Hepatocyte (in vitro differentiated cells): Measurements from ENCODE around the gene ALDH5A1. TPM values are rescaled to one million over a fixed set of nuclear protein-coding genes. Genes with fewer than 3 reads are reported as not detected.

Experiments
- DNase-seq: peaks from one replicate; pipeline ENCODE4 v3.0.0-alpha.2; 2016; ENCODE audit warnings: low spot score
- H2AFZ ChIP-seq: fragments of 200-600 bp; sonication (generic); 2 replicates; pipeline ENCODE4 v1.6.0; 2016; ENCODE audit warnings: antibody characterized with exemption, mild to moderate bottlenecking
- H3K27ac ChIP-seq: fragments of 200-600 bp; sonication (generic); 2 replicates; pipeline ENCODE4 v1.5.1; 2016; ENCODE audit warnings: mild to moderate bottlenecking
- H3K27me3 ChIP-seq: fragments of 200-600 bp; sonication (generic); 2 replicates; pipeline ENCODE4 v1.6.1; 2016
- H3K36me3 ChIP-seq: fragments of 200-600 bp; sonication (generic); replicated peaks from 2 replicates; pipeline ENCODE4 v1.5.1; 2016; ENCODE audit warnings: low read depth; ENCODE audit not compliant: insufficient read depth
- H3K4me1 ChIP-seq: fragments of 200-600 bp; sonication (generic); 2 replicates; pipeline ENCODE4 v1.5.1; 2016; ENCODE audit warnings: mild to moderate bottlenecking, moderate library complexity; ENCODE audit not compliant: insufficient read depth
- H3K4me2 ChIP-seq: fragments of 200-600 bp; sonication (generic); 2 replicates; pipeline ENCODE4 v1.6.0; 2016
- H3K4me3 ChIP-seq: fragments of 200-600 bp; sonication (generic); 2 replicates; pipeline ENCODE4 v1.5.1; 2016; ENCODE audit warnings: mild to moderate bottlenecking
- H3K79me2 ChIP-seq: fragments of 200-600 bp; sonication (generic); 2 replicates; pipeline ENCODE4 v1.6.0; 2017; ENCODE audit warnings: mild to moderate bottlenecking
- H3K9me2 ChIP-seq: fragments of 200-600 bp; sonication (generic); replicated peaks from 2 replicates; pipeline ENCODE4 v1.6.0; 2017; ENCODE audit warnings: mild to moderate bottlenecking; ENCODE audit not compliant: insufficient read depth
- H3K9me3 ChIP-seq: fragments of 200-600 bp; sonication (generic); 2 replicates; pipeline ENCODE4 v1.5.1; 2016; ENCODE audit warnings: low read depth, mild to moderate bottlenecking
- H4K20me1 ChIP-seq: fragments of 200-600 bp; sonication (generic); 2 replicates; pipeline ENCODE4 v1.6.0; 2016; ENCODE audit warnings: mild to moderate bottlenecking; ENCODE audit not compliant: insufficient read depth, poor library complexity, severe bottlenecking
- CTCF ChIP-seq: fragments of 200-600 bp; sonication (generic); IDR thresholded peaks from 2 replicates; pipeline ENCODE4 v1.5.1; 2016; ENCODE audit warnings: antibody characterized with exemption, mild to moderate bottlenecking; ENCODE audit not compliant: poor library complexity
- EZH2 ChIP-seq: fragments of 200-600 bp; sonication (generic); IDR thresholded peaks from 2 replicates; pipeline ENCODE4 v1.6.1; 2016; ENCODE audit warnings: antibody characterized with exemption, mild to moderate bottlenecking, borderline replicate concordance
- EZH2phosphoT487 ChIP-seq: fragments of 200-600 bp; sonication (generic); IDR thresholded peaks from one replicate; pipeline ENCODE4 v1.6.1; 2018; ENCODE audit warnings: antibody characterized with exemption, mild to moderate bottlenecking, low read depth, moderate library complexity; ENCODE audit not compliant: unreplicated experiment, severe bottlenecking
- WGBS: methylation state at CpG from one replicate; pipeline ENCODE4 v1.1.6; 2016; ENCODE audit warnings: low lambda C conversion rate; ENCODE audit errors: missing lambda C conversion rate; 5-methylcytosine and 5-hydroxymethylcytosine counted together
- polyA plus RNA-seq: library from polyadenylated mRNA; unstranded; fragments of >200 nt; fragmentation: Nextera tagmentation; extraction: Ambion mirVana; gene quantifications from 2 replicates; pipeline ENCODE4 v1.2.1, GENCODE V29; 2016
- total RNA-seq: library from RNA; depleted of rRNA; stranded (reverse); fragments of >200 nt; gene quantifications from 2 replicates; pipeline ENCODE4 v1.2.3, GENCODE V29; 2014

Gene ALDH5A1
- total and polyA plus RNA-seq, 2 experiments from 2014 or later, result 12.3 to 16.8 TPM

DNA sequence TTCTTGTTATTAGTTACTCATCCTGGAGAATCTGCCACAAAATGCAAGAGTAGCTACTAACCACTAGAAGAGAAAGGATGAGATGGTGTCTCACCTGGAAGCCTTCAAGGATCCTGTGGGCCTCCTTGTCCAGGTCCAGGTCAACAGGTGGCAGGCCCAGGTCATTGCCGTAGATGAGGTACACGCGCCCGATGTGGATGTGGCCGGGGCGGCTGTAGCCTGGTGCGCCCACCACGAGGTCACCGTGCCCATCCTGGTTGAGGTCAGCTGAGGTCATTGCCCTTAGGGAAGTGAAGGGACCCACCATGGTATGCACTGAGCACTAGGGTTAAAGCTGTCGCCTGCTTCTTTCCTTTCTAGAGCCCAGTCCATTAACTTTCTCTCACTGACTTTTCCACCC lies 40.8 kb upstream of the ALDH5A1 start:
- DNase-seq, result no peak
- Histone ChIP-seq H3K79me2 (no peaks in the 10 kb centered on the region), H2AFZ (no peak overlapping the region), H3K4me2 (no peak overlapping the region), H3K4me1 (no peaks in the 10 kb centered on the region), H3K9me2 (no peaks in the 10 kb centered on the region), H3K9me3 (no peaks in the 10 kb centered on the region), H3K27me3 (no peaks in the 10 kb centered on the region), H4K20me1 (no peaks in the 10 kb centered on the region), H3K36me3 (no peaks in the 10 kb centered on the region), H3K27ac (no peak overlapping the region), H3K4me3 (no peak overlapping the region)
- no peak for TF ChIP-seq EZH2phosphoT487
- no peak for TF ChIP-seq CTCF
- 98% methylated on average over 10 of the region's 10 CpGs for WGBS

- no peak overlapping the region for H3K27ac ChIP-seq
- no peaks in the 10 kb centered on the region for H3K9me2 ChIP-seq
- no peaks in the 10 kb centered on the region for H4K20me1 ChIP-seq
- no peak overlapping the region for H2AFZ ChIP-seq
- no peaks in the 10 kb centered on the region for H3K27me3 ChIP-seq
- no peak overlapping the region for H3K4me2 ChIP-seq
- no peak for TF ChIP-seq CTCF
- no peaks in the 10 kb centered on the region for H3K9me3 ChIP-seq
- H3K79me2 ChIP-seq, result no peaks in the 10 kb centered on the region
- H3K4me1 ChIP-seq, result no peaks in the 10 kb centered on the region
- no peaks in the 10 kb centered on the region for H3K36me3 ChIP-seq
- H3K4me3 ChIP-seq, result no peak overlapping the region
- no peak for DNase-seq
- 91% methylated on average over 5 of the region's 5 CpGs for WGBS
Measured at GRCh38 chr6:24454452-24454851, 40.3 kb upstream of the ALDH5A1 start.

DNA sequence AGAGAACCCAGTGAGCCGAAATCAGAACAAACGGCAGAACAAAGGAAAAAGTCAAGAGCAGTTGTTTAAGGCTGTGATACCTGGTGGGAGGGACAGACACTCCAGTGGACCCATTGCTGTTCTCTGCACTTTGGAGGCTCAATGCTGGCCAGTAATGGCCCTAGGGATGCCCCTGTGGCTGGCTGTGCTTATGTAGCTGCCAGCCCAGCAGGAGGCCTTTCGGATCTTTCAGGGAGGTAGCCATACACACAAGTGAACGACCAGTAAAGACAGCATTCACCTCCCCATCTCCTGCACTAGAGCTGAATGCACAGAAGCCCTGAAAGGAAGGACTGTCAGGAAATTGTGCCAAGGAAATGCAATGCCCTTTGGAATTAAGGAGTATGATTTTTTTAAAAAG lies 39.7 kb upstream of the ALDH5A1 start:
- no peaks in the 10 kb centered on the region for H3K9me3 ChIP-seq
- H4K20me1 ChIP-seq, result no peaks in the 10 kb centered on the region
- no peaks in the 10 kb centered on the region for H3K27me3 ChIP-seq
- 93% methylated on average over 4 of the region's 4 CpGs for WGBS
- no peak overlapping the region for H3K27ac ChIP-seq
- TF ChIP-seq EZH2 (no peak), CTCF (no peak), EZH2phosphoT487 (no peak)
- H3K36me3 ChIP-seq, result no peaks in the 10 kb centered on the region
- H3K9me2 ChIP-seq, result no peaks in the 10 kb centered on the region
- no peak overlapping the region for H3K4me3 ChIP-seq
- no peaks in the 10 kb centered on the region for H3K79me2 ChIP-seq
- H3K4me1 ChIP-seq, result no peaks in the 10 kb centered on the region
- no peak for DNase-seq
- H3K4me2 ChIP-seq, result no peak overlapping the region
- no peak overlapping the region for H2AFZ ChIP-seq

DNA sequence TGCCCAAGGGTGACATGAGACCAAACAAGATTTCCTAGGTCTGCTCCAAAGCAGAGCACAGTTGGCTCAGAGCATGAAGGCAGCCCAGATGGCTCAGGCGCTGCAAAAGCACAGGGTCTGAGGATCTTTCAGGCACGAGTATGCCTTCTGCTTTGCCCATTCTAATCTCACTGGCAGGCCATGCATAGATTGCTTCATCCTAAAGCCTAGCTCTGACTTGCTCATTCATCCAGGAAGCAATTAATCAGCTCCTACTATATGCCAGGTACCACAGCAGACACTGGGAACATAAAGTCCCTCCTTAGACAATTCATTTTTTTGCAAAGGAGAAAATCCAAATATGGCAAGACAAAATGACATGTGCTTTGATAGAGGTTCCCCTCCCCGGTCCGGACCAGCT lies 36.6 kb upstream of the ALDH5A1 start:
- no peak for DNase-seq
- Histone ChIP-seq H2AFZ (no peak overlapping the region), H3K9me3 (no peaks in the 10 kb centered on the region), H3K4me2 (no peak overlapping the region), H3K9me2 (no peaks in the 10 kb centered on the region), H4K20me1 (no peaks in the 10 kb centered on the region), H3K4me1 (no peaks in the 10 kb centered on the region), H3K27me3 (no peaks in the 10 kb centered on the region), H3K79me2 (no peaks in the 10 kb centered on the region), H3K36me3 (no peaks in the 10 kb centered on the region), H3K27ac (no peak overlapping the region), H3K4me3 (no peak overlapping the region)
- no peak for TF ChIP-seq CTCF
- no peak for TF ChIP-seq EZH2
- TF ChIP-seq EZH2phosphoT487, result no peak
- WGBS, result 86% methylated on average over 4 of the region's 4 CpGs
